H1 (cell line): Measurements from ENCODE around the gene CDK5RAP2. TPM values are rescaled to one million over a fixed set of nuclear protein-coding genes. Genes with fewer than 3 reads are reported as not detected.

Source experiments
- CTCF ChIA-PET: fragments of 300-600 bp; sonication (Branson Sonifier 250); formaldehyde crosslinking; loops from one replicate; lab custom pipeline; 2021; ENCODE audit not compliant: partially characterized antibody; lab: Charles Lee
- POLR2A ChIA-PET: fragments of 300-600 bp; sonication (Branson Sonifier 250); formaldehyde crosslinking; loops from one replicate; lab custom pipeline; 2021; ENCODE audit warnings: inconsistent platforms; ENCODE audit not compliant: partially characterized antibody; lab: Charles Lee
- DNase-seq, 2 experiments: peaks; one replicate each; pipeline versions ENCODE4 v3.0.0 to v3.0.0-alpha.2; 2010 to 2022; ENCODE audit warnings: low spot score in 2 of 2, low read depth in 1 of 2, mixed read lengths in 1 of 2
- FAIRE-seq: peaks from 2 replicates; lab custom pipeline; 2011; peaks lifted over from hg19 to GRCh38; lab: Jason Lieb, UNC
- H2AFZ ChIP-seq: 2 replicates; pipeline ENCODE4 v1.8.1; 2012; ENCODE audit warnings: low read length, inconsistent platforms
- H2AK5ac ChIP-seq: 2 replicates; pipeline ENCODE4 v1.6.1; 2013; ENCODE audit warnings: low read depth, low read length
- H2BK120ac ChIP-seq: replicated peaks from 2 replicates; pipeline ENCODE3; 2013; ENCODE audit warnings: low read depth, low read length, inconsistent platforms
- H2BK12ac ChIP-seq: 2 replicates; pipeline ENCODE4 v1.6.1; 2013; ENCODE audit warnings: low read depth, low read length
- H2BK15ac ChIP-seq: 2 replicates; pipeline ENCODE4 v1.6.1; 2013; ENCODE audit warnings: low read length
- H2BK20ac ChIP-seq: 2 replicates; pipeline ENCODE4 v1.6.1; 2013; ENCODE audit warnings: low read length
- H2BK5ac ChIP-seq: 2 replicates; pipeline ENCODE4 v1.6.1; 2013; ENCODE audit warnings: low read depth, low read length
- H3K14ac ChIP-seq: 2 replicates; pipeline ENCODE4 v1.6.1; 2013; ENCODE audit warnings: inconsistent platforms; ENCODE audit not compliant: insufficient read length
- H3K18ac ChIP-seq: 2 replicates; pipeline ENCODE4 v1.6.1; 2013; ENCODE audit warnings: low read length; ENCODE audit errors: extremely low read depth
- H3K23ac ChIP-seq: 2 replicates; pipeline ENCODE4 v1.6.1; 2013; ENCODE audit warnings: inconsistent platforms; ENCODE audit not compliant: insufficient read length
- H3K23me2 ChIP-seq: 2 replicates; pipeline ENCODE4 v1.6.1; 2013; ENCODE audit warnings: low read depth, low read length
- H3K27ac ChIP-seq: 2 replicates; pipeline ENCODE4 v1.6.1; 2011; ENCODE audit warnings: low read depth, low read length, inconsistent platforms
- H3K27me3 ChIP-seq, 4 experiments: replicated peaks in 1 of 4; 1 replicate in 1 of 4; 2 replicates in 3 of 4; pipeline versions ENCODE4 v1.6.1 to v1.8.1; 2011 to 2013; ENCODE audit warnings: low read length in 3 of 4, mild to moderate bottlenecking in 3 of 4, inconsistent platforms in 2 of 4, mixed read lengths in 2 of 4, moderate library complexity in 1 of 4; ENCODE audit not compliant: control insufficient read depth in 3 of 4, insufficient read depth in 3 of 4; ENCODE audit errors: extremely low read depth in 1 of 4
- H3K36me3 ChIP-seq, 4 experiments: 2 replicates each; pipeline versions ENCODE4 v1.6.1 to v1.8.1; 2011 to 2013; ENCODE audit warnings: mild to moderate bottlenecking in 4 of 4, low read length in 3 of 4, moderate library complexity in 2 of 4, control low read depth in 1 of 4, inconsistent platforms in 1 of 4; ENCODE audit not compliant: insufficient read depth in 4 of 4, control insufficient read depth in 2 of 4
- H3K4ac ChIP-seq: replicated peaks from 2 replicates; pipeline ENCODE3; 2013; ENCODE audit warnings: low read length, low read depth, mixed read lengths, inconsistent platforms; ENCODE audit not compliant: insufficient read length
- H3K4me1 ChIP-seq, 4 experiments: replicated peaks in 1 of 4; 1 replicate in 1 of 4; 2 replicates in 3 of 4; pipeline versions ENCODE4 v1.6.1 to v1.8.1; 2011 to 2013; ENCODE audit warnings: low read length in 3 of 4, inconsistent platforms in 2 of 4, mixed read lengths in 1 of 4; ENCODE audit not compliant: insufficient read depth in 4 of 4, control insufficient read depth in 3 of 4
- H3K4me2 ChIP-seq, 2 experiments: 2 replicates each; pipeline versions ENCODE4 v1.6.1 to v1.8.1; 2011 to 2013; ENCODE audit warnings: low read depth in 2 of 2, low read length in 2 of 2, control low read depth in 1 of 2, inconsistent platforms in 1 of 2, mild to moderate bottlenecking in 1 of 2; ENCODE audit not compliant: insufficient read depth in 1 of 2
- H3K4me3 ChIP-seq, 4 experiments: fragments of 200-600, 300-600 bp in 1 of 4; sonication (generic), shearing (Covaris generic), sonication (Bioruptor Twin) in 1 of 4; 2 replicates each; pipeline versions ENCODE4 v1.5.1 to v1.8.1; 2011 to 2016; ENCODE audit warnings: low read length in 4 of 4, low read depth in 3 of 4, control low read depth in 2 of 4, inconsistent platforms in 2 of 4, mild to moderate bottlenecking in 2 of 4, mixed read lengths in 1 of 4, moderate library complexity in 1 of 4; ENCODE audit not compliant: insufficient read depth in 2 of 4; ENCODE audit errors: extremely low read depth in 1 of 4
- H3K56ac ChIP-seq: replicated peaks from 2 replicates; pipeline ENCODE3; 2013; ENCODE audit warnings: low read depth, mild to moderate bottlenecking, mixed read lengths, low read length, inconsistent platforms; ENCODE audit not compliant: insufficient read length
- H3K79me1 ChIP-seq: 2 replicates; pipeline ENCODE4 v1.6.1; 2013; ENCODE audit warnings: low read depth, low read length, control low read depth
- H3K79me2 ChIP-seq, 2 experiments: 2 replicates each; pipeline versions ENCODE4 v1.6.1 to v1.8.1; 2012 to 2013; ENCODE audit warnings: low read length in 2 of 2, mild to moderate bottlenecking in 2 of 2, inconsistent platforms in 1 of 2; ENCODE audit not compliant: insufficient read depth in 2 of 2, control insufficient read depth in 1 of 2
- H3K9ac ChIP-seq, 4 experiments: replicated peaks in 1 of 4; 1 replicate in 1 of 4; 2 replicates in 3 of 4; pipeline versions ENCODE4 v1.6.1 to v1.8.1; 2011 to 2013; ENCODE audit warnings: low read depth in 3 of 4, low read length in 3 of 4, control low read depth in 2 of 4, mild to moderate bottlenecking in 2 of 4, moderate library complexity in 2 of 4, inconsistent platforms in 1 of 4; ENCODE audit errors: extremely low read depth in 1 of 4
- H3K9me3 ChIP-seq, 2 experiments: 2 replicates each; pipeline versions ENCODE4 v1.6.1 to v1.8.1; 2012 to 2013; ENCODE audit warnings: mild to moderate bottlenecking in 2 of 2, moderate library complexity in 2 of 2, control low read depth in 1 of 2, inconsistent platforms in 1 of 2, low read depth in 1 of 2, low read length in 1 of 2, mixed read lengths in 1 of 2; ENCODE audit not compliant: insufficient read depth in 2 of 2
- H4K20me1 ChIP-seq, 2 experiments: replicated peaks in 1 of 2; 2 replicates each; pipeline versions ENCODE3 to v1.8.1; 2011 to 2013; ENCODE audit warnings: inconsistent platforms in 2 of 2, low read length in 2 of 2, mild to moderate bottlenecking in 1 of 2; ENCODE audit not compliant: insufficient read depth in 2 of 2, control insufficient read depth in 1 of 2
- H4K5ac ChIP-seq: 2 replicates; pipeline ENCODE4 v1.6.1; 2013; ENCODE audit warnings: low read length, low read depth, mixed read lengths, inconsistent platforms; ENCODE audit not compliant: insufficient read length
- H4K8ac ChIP-seq: 2 replicates; pipeline ENCODE4 v1.8.0; 2013; ENCODE audit warnings: mild to moderate bottlenecking, moderate library complexity, low read length, inconsistent platforms; ENCODE audit not compliant: insufficient read depth; ENCODE audit errors: extremely low read depth
- H4K91ac ChIP-seq: replicated peaks from 2 replicates; pipeline ENCODE3; 2013; ENCODE audit warnings: low read length, mixed read lengths, inconsistent platforms; ENCODE audit not compliant: insufficient read length
- TAF1 ChIP-seq: IDR thresholded peaks from 2 replicates; pipeline ENCODE4 v1.6.1; 2011; ENCODE audit warnings: mild to moderate bottlenecking, low read depth, low read length
- WGBS, 2 experiments: shearing (Covaris generic) in 1 of 2; methylation state at CpG; one replicate each; pipeline versions ENCODE4 v1.1.6 to v1.1.7; 2013 to 2015; ENCODE audit warnings: low lambda C conversion rate in 2 of 2, mixed read lengths in 2 of 2, inconsistent platforms in 1 of 2, low coverage in 1 of 2, missing lambda C conversion rate in 1 of 2; ENCODE audit not compliant: insufficient replicate concordance in 2 of 2, insufficient coverage in 1 of 2, insufficient read length in 1 of 2; ENCODE audit errors: extremely low coverage in 1 of 2, missing lambda C conversion rate in 1 of 2; 5-methylcytosine and 5-hydroxymethylcytosine counted together
- polyA plus RNA-seq, 7 experiments: library from polyadenylated mRNA; depleted of rRNA in 3 of 7; stranded (reverse) in 5 of 7; unstranded in 2 of 7; fragments of >200 nt in 5 of 7; fragments of 200-250 nt in 2 of 7; gene quantifications; 1 replicate in 5 of 7; 2 replicates in 1 of 7; 4 replicates in 1 of 7; pipeline versions ENCODE4 v1.2.1 to v1.2.3, GENCODE V29; 2011 to 2013; ENCODE audit warnings: missing spikeins in 2 of 7, mixed read lengths in 2 of 7
- total RNA-seq: library from RNA; stranded (reverse); fragmentation: NEBNext Ultra II Directional; extraction: Animal tissue kit (Norgen Biotek cat#: 25700); gene quantifications from 2 replicates; pipeline ENCODE4 v1.2.1, GENCODE V29; 2021

The CDK5RAP2 gene
- total and polyA plus RNA-seq, 2 of the 8 experiments (the other 6 are each of a cell fraction or from before 2014, with no cell fraction given) = 19.8 to 49.4 TPM

- Histone ChIP-seq H4K5ac (no peak overlapping the region), H3K79me1 (peaks cover 13% of the 10 kb centered on the region), H2BK20ac (no peak overlapping the region), H3K9me3 (no peaks in the 10 kb centered on the region), H3K23ac (no peak overlapping the region), H3K14ac (no peak overlapping the region), H3K27ac (no peak overlapping the region), H2AFZ (no peak overlapping the region), H3K4me1 (no peaks in the 10 kb centered on the region), H3K18ac (no peak overlapping the region), H2BK5ac (no peak overlapping the region), H3K27me3 (no peaks in the 10 kb centered on the region), H3K79me2 (peaks cover 1 to 50% of the 10 kb centered on the region in 2 experiments; a peak in 3 of 4 replicates), H4K20me1 (peaks cover 3 to 11% of the 10 kb centered on the region in 2 experiments), H3K4me2 (no peak overlapping the region), H2BK12ac (no peak overlapping the region), H3K4ac (no peak overlapping the region), H2BK15ac (no peak overlapping the region), H2AK5ac (no peak overlapping the region), H3K36me3 (peaks cover 19 to 47% (median 36%) of the 10 kb centered on the region in 4 experiments; a peak in 7 of 8 replicates), H4K91ac (no peak overlapping the region), H3K9ac (no peak overlapping the region), H3K4me3 (no peak overlapping the region), H2BK120ac (no peak overlapping the region), H4K8ac (no peak overlapping the region), H3K56ac (no peak overlapping the region), H3K23me2 (no peaks in the 10 kb centered on the region)
- WGBS, 2 experiments = 90% methylated on average over 1 of the region's 1 CpG; no CpG with 5 or more reads in 1 of the 2 experiments
- no peak for DNase-seq
- ChIA-PET POLR2A (interaction anchor here (2.0 kb wide), 1 partner anchor 10 kb away, joined by 5 read pairs; no protein-coding TSS in a partner anchor), CTCF (interaction anchor here (0.9 to 1.1 kb wide), 2 partner anchors 38 to 41 kb away, joined by 3 to 4 read pairs; no protein-coding TSS in a partner anchor)
- no peak for FAIRE-seq
- no peak for TF ChIP-seq TAF1
These were observed 7.5 kb downstream of the CDK5RAP2 start for GRCh38 chr9:120572472-120572871.
